K562 (cell line): Measurements from ENCODE around the gene VSIG10L. TPM values are rescaled to one million over a fixed set of nuclear protein-coding genes. Genes with fewer than 3 reads are reported as not detected.
A peak's percentile ranks its signal among the peaks of the same experiment; 100 is the strongest.

Experiments used
- ARID4B ChIP-seq: sonication (generic); formaldehyde crosslinking; IDR thresholded peaks from 2 replicates; pipeline ENCODE4 v1.8.0; 2022; ENCODE audit warnings: mild to moderate bottlenecking, missing genetic modification reagents
- DPF2 ChIP-seq: fragments of 450-650 bp; IDR thresholded peaks from 2 replicates; pipeline ENCODE4 v1.6.1; 2016
- EHMT2 ChIP-seq: fragments of 450-650 bp; IDR thresholded peaks from 2 replicates; pipeline ENCODE4 v1.6.1; 2018; ENCODE audit warnings: antibody characterized with exemption
- EP400 ChIP-seq: fragments of 450-650 bp; IDR thresholded peaks from 2 replicates; pipeline ENCODE4 v1.6.1; 2017; ENCODE audit warnings: antibody characterized with exemption, mild to moderate bottlenecking, moderate library complexity
- HDAC1 ChIP-seq, 2 experiments: fragments of 450-650 bp; IDR thresholded peaks; 2 replicates each; pipeline ENCODE4 v1.6.1; 2016 to 2017; ENCODE audit warnings: inconsistent platforms in 1 of 2, mild to moderate bottlenecking in 1 of 2, moderate library complexity in 1 of 2
- HDAC2 ChIP-seq: fragments of 450-650 bp; IDR thresholded peaks from 2 replicates; pipeline ENCODE4 v1.6.1; 2016; ENCODE audit warnings: mild to moderate bottlenecking
- KAT2B ChIP-seq: IDR thresholded peaks from one replicate; pipeline ENCODE4 v1.6.1; 2012; ENCODE audit warnings: low read depth, mild to moderate bottlenecking, control low read depth, inconsistent platforms, low read length, moderate library complexity
- KDM1A ChIP-seq, 2 experiments: fragments of 450-650 bp; IDR thresholded peaks; 2 replicates each; pipeline ENCODE4 v1.6.1; 2016; ENCODE audit warnings: mild to moderate bottlenecking in 2 of 2
- KDM2B ChIP-seq: fragments of 250-450 bp; sonication (Bioruptor Pico); IDR thresholded peaks from 2 replicates; pipeline ENCODE4 v1.8.0; 2021; ENCODE audit warnings: mild to moderate bottlenecking, moderate library complexity
- KHSRP ChIP-seq: fragments of 450-650 bp; IDR thresholded peaks from 2 replicates; pipeline ENCODE4 v1.6.1; 2017
- MAFK ChIP-seq: IDR thresholded peaks from 2 replicates; pipeline ENCODE4 v1.6.1; 2011; ENCODE audit warnings: low read length, improper control_type of control experiment
- NCOA1 ChIP-seq: fragments of 450-650 bp; IDR thresholded peaks from 2 replicates; pipeline ENCODE4 v1.6.1; 2016; ENCODE audit warnings: low read depth
- OTX1 ChIP-seq: fragments of 450-650 bp; formaldehyde crosslinking; IDR thresholded peaks from 2 replicates; pipeline ENCODE4 v1.4.0; 2022; ENCODE audit warnings: mild to moderate bottlenecking
- RBM39 ChIP-seq: fragments of 200-400 bp; formaldehyde crosslinking; optimal IDR thresholded peaks from 2 replicates; pipeline ENCODE3; 2018; ENCODE audit warnings: low read depth, low read length
- RCOR1 ChIP-seq, 2 experiments: IDR thresholded peaks; 2 replicates each; pipeline ENCODE4 v1.6.1; 2012; ENCODE audit warnings: low read depth in 2 of 2, low read length in 2 of 2, borderline replicate concordance in 1 of 2, improper control_type of control experiment in 1 of 2
- TAL1 ChIP-seq: fragments of 450-650 bp; IDR thresholded peaks from 2 replicates; pipeline ENCODE4 v1.6.1; 2016; ENCODE audit warnings: mild to moderate bottlenecking
- TEAD4 ChIP-seq, 2 experiments: sonication (generic) in 1 of 2; formaldehyde crosslinking in 1 of 2; IDR thresholded peaks; 2 replicates each; pipeline versions ENCODE4 v1.6.1 to v1.8.0; 2012 to 2022; ENCODE audit warnings: borderline replicate concordance in 1 of 2, inconsistent platforms in 1 of 2, low read length in 1 of 2, mild to moderate bottlenecking in 1 of 2, missing genetic modification reagents in 1 of 2
- THRB ChIP-seq: fragments of 450-650 bp; formaldehyde crosslinking; conservative IDR thresholded peaks from 2 replicates; pipeline ENCODE4 v1.4.0; 2022; ENCODE audit warnings: mild to moderate bottlenecking, missing genetic modification characterization
- ZFP1 ChIP-seq: fragments of 450-650 bp; formaldehyde crosslinking; IDR thresholded peaks from 2 replicates; pipeline ENCODE4 v1.4.0; 2020; ENCODE audit warnings: mild to moderate bottlenecking, mixed read lengths
- ZFP36 ChIP-seq: fragments of 150-350 bp; IDR thresholded peaks from 2 replicates; pipeline ENCODE4 v1.6.1; 2018; ENCODE audit warnings: low read length, low read depth; ENCODE audit not compliant: partially characterized antibody
- ZNF124 ChIP-seq: sonication (generic); formaldehyde crosslinking; IDR thresholded peaks from 2 replicates; pipeline ENCODE4 v1.8.1; 2022; ENCODE audit warnings: missing genetic modification reagents
- ZNF146 ChIP-seq: IDR thresholded peaks from one replicate; pipeline ENCODE4 v1.6.1; 2018; ENCODE audit warnings: missing compliant biosample characterization; ENCODE audit not compliant: unreplicated experiment
- ZNF57 ChIP-seq: fragments of 450-650 bp; formaldehyde crosslinking; IDR thresholded peaks from 2 replicates; pipeline ENCODE4 v1.4.0; 2020; ENCODE audit warnings: mild to moderate bottlenecking, moderate library complexity
- ZNF717 ChIP-seq: fragments of 250-450 bp; sonication (Bioruptor Pico); IDR thresholded peaks from 2 replicates; pipeline ENCODE4 v1.5.0; 2021
- polyA plus RNA-seq, 8 experiments: library from polyadenylated mRNA; depleted of rRNA in 4 of 8; stranded (reverse) in 5 of 8; unstranded in 3 of 8; fragments of >200 nt; fragmentation: Nextera tagmentation in 2 of 8; fragmentation: Illumina TruSeq in 1 of 8; extraction: Ambion mirVana in 2 of 8; extraction: Trizol in 1 of 8; gene quantifications; 2 replicates each; pipeline versions ENCODE4 v1.2.1 to v1.2.3, GENCODE V29; 2011 to 2014; ENCODE audit warnings: inconsistent platforms in 1 of 8, missing spikeins in 1 of 8
- total RNA-seq, 7 experiments: library from RNA; depleted of rRNA in 6 of 7; stranded (reverse); fragments of >200 nt in 6 of 7; fragmentation: Illumina TruSeq in 2 of 7; extraction: Trizol in 2 of 7; gene quantifications; 2 replicates each; pipeline versions ENCODE4 v1.2.1 to v1.2.3, GENCODE V29; 2011 to 2021; ENCODE audit warnings: low replicate concordance in 1 of 7

VSIG10L gene
- total and polyA plus RNA-seq, 9 of the 15 experiments (the other 6 are each of a cell fraction or from before 2014, with no cell fraction given), result 1.1 to 7.6 (median 2.2) TPM

- TF ChIP-seq ZFP36 (peak; percentile 93), OTX1 (CRISPR knock-in tag) (peak; percentile 34; the same call in 1 of the 2 replicates), TEAD4 (IDR thresholded peaks at IDR 0.05; ENCODE audit: low read length) (no peak), TEAD4 (CRISPR knock-in tag; IDR thresholded peaks at IDR 0.05; ENCODE audit: borderline replicate concordance) (no peak), ZNF146 (CRISPR knock-in tag) (no peak), MAFK (no peak), ZNF57 (CRISPR knock-in tag) (no peak), KDM2B (CRISPR knock-in tag) (no peak), EHMT2 (no peak), RBM39 (no peak), DPF2 (peak; percentile 27; the same call in 1 of the 2 replicates), RCOR1 (IDR thresholded peaks at IDR 0.05; ENCODE audit: borderline replicate concordance in 1 of 2, low read depth in 2 of 2, low read length in 2 of 2) (peak in 1 of 2 experiments; percentile 78; a peak in 1 of 4 replicates), HDAC2 (peak; percentile 65; the same call in 1 of the 2 replicates), ARID4B (no peak), KHSRP (no peak), KAT2B (no peak), HDAC1 (IDR thresholded peaks at IDR 0.05) (0 out of 4 replicates have a peak, but pooled peaks of 1 of the 2 experiments have one; percentile 19), ZNF717 (CRISPR knock-in tag) (no peak), TAL1 (0 out of 2 replicates have a peak, but pooled peaks have one; percentile 6), KDM1A (IDR thresholded peaks at IDR 0.05) (peak; percentile 67 to 81; a peak in 3 of 4 replicates), ZNF124 (CRISPR knock-in tag) (no peak), NCOA1 (no peak), THRB (CRISPR knock-in tag) (0 out of 2 replicates have a peak, but pooled peaks have one; percentile 13), ZFP1 (CRISPR knock-in tag) (no peak), EP400 (no peak)
These were observed 961 bp upstream of the VSIG10L start (continued) for GRCh38 chr19:51342631-51343569.
